Measurements from ENCODE around the gene ANGPTL2. TPM values are rescaled to one million over a fixed set of nuclear protein-coding genes. Genes with fewer than 3 reads are reported as not detected.
A peak's percentile ranks its signal among the peaks of the same experiment; 100 is the strongest.

Gene ANGPTL2
- total RNA-seq, 1 donor from 2014 or later = 17.5 TPM

- peaks cover 38% of the 10 kb centered on the region for H3K4me1 ChIP-seq (ENCODE audit: insufficient read depth, low read length)
- no peaks in the 10 kb centered on the region for H3K9me3 ChIP-seq (ENCODE audit: insufficient read depth, low read depth, low read length)
- Mint-ChIP-seq H3K4me1 (ENCODE audit: low read depth, unreplicated experiment) (peaks cover 29% of the 10 kb centered on the region), H3K27ac (ENCODE audit: unreplicated experiment) (peak overlapping the region; percentile 50), H3K36me3 (ENCODE audit: low read depth, unreplicated experiment) (no peaks in the 10 kb centered on the region), H3K4me3 (ENCODE audit: unreplicated experiment) (no peak overlapping the region), H3K27me3 (ENCODE audit: low read depth, unreplicated experiment) (peaks cover 11% of the 10 kb centered on the region), H3K9me3 (ENCODE audit: unreplicated experiment) (no peaks in the 10 kb centered on the region)
- H4K20me1 ChIP-seq (ENCODE audit: insufficient read depth, low read length) = no peaks in the 10 kb centered on the region
- H3K4me3 ChIP-seq (ENCODE audit: insufficient read depth, low read depth, low read length) = no peak overlapping the region
- TF ChIP-seq EZH2 (IDR thresholded peaks at IDR 0.05; ENCODE audit: insufficient read depth, low read length) (no peak), CTCF (IDR thresholded peaks at IDR 0.05; ENCODE audit: insufficient read depth, low read depth, low read length) (no peak)
- no peaks in the 10 kb centered on the region for H3K27me3 ChIP-seq (ENCODE audit: insufficient read depth, low read length)
- H2AFZ ChIP-seq (ENCODE audit: low read depth, low read length) = peak overlapping the region; percentile 40
- H3K79me2 ChIP-seq (ENCODE audit: insufficient read depth, low read length) = no peaks in the 10 kb centered on the region
- peak overlapping the region; percentile 32 for H3K27ac ChIP-seq (ENCODE audit: low read depth, low read length)
- FAIRE-seq = no peak
- no peak for DNase-seq (ENCODE audit: low read depth)
- peak overlapping the region; percentile 33 for H3K4me2 ChIP-seq (ENCODE audit: low read length)
- no peaks in the 10 kb centered on the region for H3K36me3 ChIP-seq (ENCODE audit: insufficient read depth, low read length)
- H3K9ac ChIP-seq (ENCODE audit: low read length) = peak overlapping the region; percentile 28
These were observed 36.4 kb upstream of the ANGPTL2 start for GRCh38 chr9:127158786-127159324.

GRCh38 chr9:127155314-127155960 is 33.0 kb upstream of the ANGPTL2 start:
- peak overlapping the region; percentile 69 for H3K4me2 ChIP-seq (ENCODE audit: low read length)
- DNase-seq (ENCODE audit: low read depth) (no peak), FAIRE-seq (no peak)
- no peaks in the 10 kb centered on the region for H3K36me3 Mint-ChIP-seq (ENCODE audit: low read depth, unreplicated experiment)
- no peaks in the 10 kb centered on the region for H3K36me3 ChIP-seq (ENCODE audit: insufficient read depth, low read length)
- H3K27me3 Mint-ChIP-seq (ENCODE audit: low read depth, unreplicated experiment) = peaks cover 17% of the 10 kb centered on the region
- H2AFZ ChIP-seq (ENCODE audit: low read depth, low read length) = peak overlapping the region; percentile 29
- no peak overlapping the region for H3K9ac ChIP-seq (ENCODE audit: low read length)
- H3K4me1 ChIP-seq (ENCODE audit: insufficient read depth, low read length) = peaks cover 30% of the 10 kb centered on the region
- H3K9me3 ChIP-seq (ENCODE audit: insufficient read depth, low read depth, low read length) = no peaks in the 10 kb centered on the region
- no peaks in the 10 kb centered on the region for H3K79me2 ChIP-seq (ENCODE audit: insufficient read depth, low read length)
- no peaks in the 10 kb centered on the region for H3K27me3 ChIP-seq (ENCODE audit: insufficient read depth, low read length)
- no peak overlapping the region for H3K27ac ChIP-seq (ENCODE audit: low read depth, low read length)
- H3K4me3 ChIP-seq (ENCODE audit: insufficient read depth, low read depth, low read length) = no peak overlapping the region
- TF ChIP-seq EZH2 (IDR thresholded peaks at IDR 0.05; ENCODE audit: insufficient read depth, low read length) = no peak
- TF ChIP-seq CTCF (IDR thresholded peaks at IDR 0.05; ENCODE audit: insufficient read depth, low read depth, low read length) = no peak
- H4K20me1 ChIP-seq (ENCODE audit: insufficient read depth, low read length) = no peaks in the 10 kb centered on the region
- H3K9me3 Mint-ChIP-seq (ENCODE audit: unreplicated experiment) = no peaks in the 10 kb centered on the region
- no peak overlapping the region for H3K27ac Mint-ChIP-seq (ENCODE audit: unreplicated experiment)
- no peak overlapping the region for H3K4me3 Mint-ChIP-seq (ENCODE audit: unreplicated experiment)
- peaks cover 13% of the 10 kb centered on the region for H3K4me1 Mint-ChIP-seq (ENCODE audit: low read depth, unreplicated experiment)

All from astrocyte (in vitro differentiated cells and primary cell).